A673 (cell line): Measurements from ENCODE around the gene GSC2. TPM values are rescaled to one million over a fixed set of nuclear protein-coding genes. Genes with fewer than 3 reads are reported as not detected.

ENCODE experiments used
- BruUV-seq: library from RNA; stranded (reverse); fragments of 400-500 nt; replicated peaks from 2 replicates; lab custom pipeline; 2021; lab: Mats Ljungman, UMichigan
- CTCF ChIA-PET: fragments of 300-600 bp; sonication (Branson Sonifier 250); formaldehyde crosslinking; loops from one replicate; lab custom pipeline; 2022; ENCODE audit warnings: antibody characterized with exemption; lab: Charles Lee
- POLR2A ChIA-PET: fragments of 300-600 bp; sonication (Branson Sonifier 250); formaldehyde crosslinking; loops from one replicate; lab custom pipeline; 2022; ENCODE audit warnings: antibody characterized with exemption; ENCODE audit not compliant: low non-redundant PET; lab: Charles Lee
- DNase-seq: peaks from one replicate; pipeline ENCODE4 v3.0.0-alpha.2; 2015; ENCODE audit warnings: low spot score
- H3K27ac ChIP-seq: fragments of 200-600 bp; sonication (generic); 2 replicates; pipeline ENCODE4 v1.5.1; 2016; ENCODE audit warnings: mixed run types, low read depth, mild to moderate bottlenecking, mixed read lengths, antibody characterized with exemption, low read length; ENCODE audit not compliant: poor library complexity, severe bottlenecking
- H3K27me3 ChIP-seq: fragments of 200-600 bp; sonication (generic); replicated peaks from 2 replicates; pipeline ENCODE4 v1.6.1; 2017; ENCODE audit warnings: mixed run types, low read depth, mild to moderate bottlenecking, mixed read lengths, antibody characterized with exemption, low read length; ENCODE audit not compliant: insufficient read depth, poor library complexity
- H3K36me3 ChIP-seq: fragments of 200-600 bp; sonication (generic); 2 replicates; pipeline ENCODE4 v1.6.1; 2016; ENCODE audit warnings: mixed run types, mild to moderate bottlenecking, mixed read lengths, antibody characterized with exemption, low read length; ENCODE audit not compliant: insufficient read depth, poor library complexity, severe bottlenecking
- H3K4me1 ChIP-seq: fragments of 200-600 bp; sonication (generic); 2 replicates; pipeline ENCODE4 v1.6.1; 2017; ENCODE audit warnings: mixed run types, mild to moderate bottlenecking, mixed read lengths, antibody characterized with exemption, low read length; ENCODE audit not compliant: insufficient read depth, poor library complexity, severe bottlenecking
- H3K4me3 ChIP-seq: fragments of 200-600 bp; sonication (generic); 2 replicates; pipeline ENCODE4 v1.5.1; 2016; ENCODE audit warnings: low read depth, mixed run types, mild to moderate bottlenecking, mixed read lengths, low read length; ENCODE audit not compliant: poor library complexity, severe bottlenecking
- H3K9me3 ChIP-seq: fragments of 200-600 bp; sonication (generic); 2 replicates; pipeline ENCODE4 v1.6.1; 2016; ENCODE audit warnings: mixed run types, low read depth, mild to moderate bottlenecking, mixed read lengths, antibody characterized with exemption, low read length; ENCODE audit not compliant: poor library complexity, severe bottlenecking
- EZH2 ChIP-seq: fragments of 200-600 bp; sonication (generic); IDR thresholded peaks from 2 replicates; pipeline ENCODE4 v1.6.1; 2017; ENCODE audit warnings: borderline replicate concordance, low read depth, mild to moderate bottlenecking, mixed read lengths, antibody characterized with exemption, low read length; ENCODE audit not compliant: poor library complexity, severe bottlenecking
- intact Hi-C: fragments of 100-400 bp; cut with micrococcal nuclease; formaldehyde crosslinking; loops from one replicate; pipeline ENCODE4 v1.10.0; 2022; ENCODE audit not compliant: unreplicated experiment
- total RNA-seq: library from RNA; stranded (reverse); gene quantifications from 2 replicates; pipeline ENCODE4 v1.2.3, GENCODE V29; 2021
- TF ChIP-seq, protein P1 (sequence below): fragments of 300-800, 200-600 bp; sonication (generic); conservative IDR thresholded peaks from 2 replicates; pipeline ENCODE4 v1.5.1; 2017; ENCODE audit warnings: low read depth, mild to moderate bottlenecking, antibody characterized with exemption, low read length, moderate library complexity, mixed read lengths

GSC2 gene
- total RNA-seq, 1 experiment from 2014 or later, result not detected

DNA sequence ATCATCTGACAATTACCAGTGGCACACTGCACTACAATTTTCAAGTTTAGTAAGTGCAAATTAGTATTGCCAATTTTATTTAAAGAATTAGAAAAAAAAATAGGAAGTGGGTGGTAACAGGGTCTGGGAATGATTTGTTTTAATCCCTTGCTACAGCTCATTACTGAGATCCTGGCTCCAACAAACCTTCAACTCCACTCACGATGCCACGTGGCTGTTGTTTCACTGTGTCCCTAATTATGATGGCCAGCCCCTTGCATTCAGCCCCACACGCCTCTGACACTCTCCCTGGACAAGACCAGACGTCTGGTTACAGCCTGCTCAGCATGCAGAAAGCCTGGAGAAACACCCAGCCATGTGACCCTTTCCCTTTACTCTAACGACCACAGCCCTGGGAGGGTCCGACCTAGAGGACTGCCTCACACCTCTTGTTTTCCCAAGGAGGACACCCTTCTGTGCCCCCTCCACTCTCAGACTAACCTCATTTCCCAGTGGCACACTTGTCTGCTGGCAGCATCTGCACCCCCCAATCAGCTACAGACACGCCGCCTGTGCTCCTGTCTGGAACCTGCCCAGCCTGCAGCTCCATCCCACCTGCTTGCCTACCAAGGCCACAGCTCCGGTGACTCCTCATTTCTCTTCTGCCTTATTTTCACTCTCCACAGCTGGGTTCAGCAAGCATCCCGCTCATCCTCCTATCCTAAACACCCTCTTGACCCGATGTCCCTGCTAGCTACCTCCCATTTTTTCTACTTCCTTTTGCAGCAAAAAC is 46.9 kb upstream of the GSC2 start:
- no peak for TF ChIP-seq EZH2
- TF ChIP-seq, protein P1, sequence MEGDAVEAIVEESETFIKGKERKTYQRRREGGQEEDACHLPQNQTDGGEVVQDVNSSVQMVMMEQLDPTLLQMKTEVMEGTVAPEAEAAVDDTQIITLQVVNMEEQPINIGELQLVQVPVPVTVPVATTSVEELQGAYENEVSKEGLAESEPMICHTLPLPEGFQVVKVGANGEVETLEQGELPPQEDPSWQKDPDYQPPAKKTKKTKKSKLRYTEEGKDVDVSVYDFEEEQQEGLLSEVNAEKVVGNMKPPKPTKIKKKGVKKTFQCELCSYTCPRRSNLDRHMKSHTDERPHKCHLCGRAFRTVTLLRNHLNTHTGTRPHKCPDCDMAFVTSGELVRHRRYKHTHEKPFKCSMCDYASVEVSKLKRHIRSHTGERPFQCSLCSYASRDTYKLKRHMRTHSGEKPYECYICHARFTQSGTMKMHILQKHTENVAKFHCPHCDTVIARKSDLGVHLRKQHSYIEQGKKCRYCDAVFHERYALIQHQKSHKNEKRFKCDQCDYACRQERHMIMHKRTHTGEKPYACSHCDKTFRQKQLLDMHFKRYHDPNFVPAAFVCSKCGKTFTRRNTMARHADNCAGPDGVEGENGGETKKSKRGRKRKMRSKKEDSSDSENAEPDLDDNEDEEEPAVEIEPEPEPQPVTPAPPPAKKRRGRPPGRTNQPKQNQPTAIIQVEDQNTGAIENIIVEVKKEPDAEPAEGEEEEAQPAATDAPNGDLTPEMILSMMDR, result no peak
- CTCF ChIA-PET, result no interaction called here
- DNase-seq, result no peak
- H3K9me3 ChIP-seq, result no peaks in the 10 kb centered on the region
- BruUV-seq, result no TSS peak
- H3K27ac ChIP-seq, result no peak overlapping the region
- H3K36me3 ChIP-seq, result no peaks in the 10 kb centered on the region
- POLR2A ChIA-PET, result no interaction called here
- H3K4me1 ChIP-seq, result no peaks in the 10 kb centered on the region
- no peaks in the 10 kb centered on the region for H3K27me3 ChIP-seq
- no peak overlapping the region for H3K4me3 ChIP-seq
- intact Hi-C loops, result no loop called here

DNA sequence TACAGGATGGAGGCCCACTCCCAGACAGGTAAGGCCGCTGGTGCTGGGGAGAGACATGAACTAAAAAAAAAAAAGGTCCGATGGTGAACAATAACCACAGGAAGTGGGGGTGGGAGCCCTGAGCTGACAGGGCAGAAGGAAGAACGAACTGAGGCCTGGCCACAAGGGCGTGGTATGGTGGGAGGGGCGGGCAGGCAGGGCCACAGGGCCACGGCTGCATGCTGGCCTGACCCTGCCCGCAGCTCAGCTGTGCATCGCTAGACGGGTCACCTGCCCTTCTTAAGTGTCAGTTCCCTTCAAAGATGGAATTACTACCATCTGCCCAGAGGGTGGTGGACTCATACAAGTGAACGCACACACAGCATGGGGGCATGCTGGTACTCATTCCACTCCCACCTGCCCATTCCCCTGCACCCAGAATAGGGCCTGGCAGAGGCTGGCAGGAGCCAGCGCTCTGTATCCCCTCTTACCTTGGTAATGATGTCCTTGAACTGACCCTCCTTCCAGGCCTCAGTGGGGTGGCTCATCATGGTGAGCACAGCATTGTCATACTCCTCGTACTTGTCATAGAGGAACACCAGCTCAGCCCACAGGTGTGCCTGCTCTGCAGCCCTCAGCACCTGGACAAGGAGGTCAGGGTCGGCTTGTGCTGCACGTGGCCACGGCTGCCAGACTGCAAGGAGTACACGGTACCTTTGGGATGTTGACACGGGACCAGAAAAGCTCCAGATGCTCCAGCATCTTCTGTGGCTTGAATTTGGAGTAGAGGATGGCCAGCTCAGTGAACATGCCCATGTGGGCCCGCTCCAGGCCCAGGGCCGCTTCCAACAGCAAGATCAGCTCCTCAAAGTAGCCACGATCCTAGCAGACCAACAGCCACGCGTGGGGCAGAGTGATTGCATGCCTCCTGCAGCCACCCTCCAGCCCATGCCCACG is 46.0 kb upstream of the GSC2 start:
- no TSS peak for BruUV-seq
- intact Hi-C loops, result no loop called here
- H3K36me3 ChIP-seq, result no peaks in the 10 kb centered on the region
- H3K9me3 ChIP-seq, result no peaks in the 10 kb centered on the region
- no peak for TF ChIP-seq EZH2
- TF ChIP-seq, protein P1, result no peak
- ChIA-PET CTCF (no interaction called here), POLR2A (no interaction called here)
- no peak for DNase-seq
- H3K4me1 ChIP-seq, result no peaks in the 10 kb centered on the region
- no peak overlapping the region for H3K4me3 ChIP-seq
- no peak overlapping the region for H3K27ac ChIP-seq
- no peaks in the 10 kb centered on the region for H3K27me3 ChIP-seq

DNA sequence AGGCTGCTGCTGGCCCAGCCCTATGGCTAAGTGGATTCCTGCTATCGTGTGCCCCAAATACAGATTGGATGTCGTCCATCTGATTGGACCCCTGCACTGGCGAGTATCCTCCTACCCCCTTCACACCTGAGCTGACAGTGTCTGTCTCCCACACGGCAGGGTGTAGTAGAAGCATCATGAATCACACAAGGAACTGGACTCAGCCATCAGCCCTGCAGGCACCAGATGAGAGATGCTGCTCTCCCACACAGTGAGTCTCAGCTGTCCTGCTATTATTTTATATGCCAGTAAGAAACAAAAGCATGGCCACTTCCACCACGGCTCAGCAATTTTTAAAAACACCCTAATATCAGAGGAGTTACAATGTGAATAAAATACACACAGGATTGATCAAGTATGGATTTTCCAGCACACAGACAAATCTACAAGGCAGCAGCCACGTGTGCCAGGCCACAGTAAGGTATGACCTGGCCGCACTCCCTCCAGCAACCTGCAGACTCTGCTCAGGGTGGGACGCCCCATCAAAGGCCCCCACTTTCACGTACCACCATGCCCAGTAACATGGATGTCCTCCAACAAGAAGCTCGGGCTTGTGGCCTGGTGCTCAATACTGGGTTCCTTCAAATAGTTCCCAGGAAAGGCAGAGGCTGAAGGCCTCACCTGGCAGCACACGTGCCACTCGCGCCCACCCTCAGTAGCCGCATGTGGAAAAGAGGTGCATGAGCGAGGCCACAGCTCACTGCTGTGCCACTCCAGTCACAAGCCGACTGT is 44.9 kb upstream of the GSC2 start:
- DNase-seq, result no peak
- POLR2A ChIA-PET, result interaction anchor here (0.6 kb wide), 1 partner anchor 1442 kb away, joined by 4 read pairs; no protein-coding TSS in a partner anchor
- CTCF ChIA-PET, result no interaction called here
- no peaks in the 10 kb centered on the region for H3K9me3 ChIP-seq
- no peaks in the 10 kb centered on the region for H3K36me3 ChIP-seq
- H3K4me3 ChIP-seq, result no peak overlapping the region
- H3K4me1 ChIP-seq, result no peaks in the 10 kb centered on the region
- intact Hi-C loops, result no loop called here
- H3K27ac ChIP-seq, result no peak overlapping the region
- TF ChIP-seq EZH2, result no peak
- TF ChIP-seq, protein P1, result no peak
- H3K27me3 ChIP-seq, result no peaks in the 10 kb centered on the region
- no TSS peak for BruUV-seq
